HepG2 (cell line): ENCODE measurements around the gene SYCP2L.

ENCODE experiments used
- CC2D1A ChIP-seq: sonication (generic); formaldehyde crosslinking; IDR thresholded peaks from 2 replicates; pipeline ENCODE4 v1.8.1; 2023; ENCODE audit warnings: mild to moderate bottlenecking, missing genetic modification reagents
- CEBPZ ChIP-seq: IDR thresholded peaks from 2 replicates; pipeline ENCODE4 v1.6.1; 2012; ENCODE audit warnings: low read length, improper control_type of control experiment
- CTCF ChIP-seq: sonication (generic); formaldehyde crosslinking; IDR thresholded peaks from 2 replicates; pipeline ENCODE4 v1.5.0; 2020; ENCODE audit warnings: mild to moderate bottlenecking, missing genetic modification reagents, moderate library complexity
- MTA3 ChIP-seq: sonication (generic); formaldehyde crosslinking; IDR thresholded peaks from 2 replicates; pipeline ENCODE4 v1.4.0; 2020; ENCODE audit warnings: missing genetic modification reagents
- NBN ChIP-seq: fragments of 450-650 bp; conservative IDR thresholded peaks from 2 replicates; pipeline ENCODE4 v1.6.1; 2017
- PAF1 ChIP-seq: IDR thresholded peaks from 2 replicates; pipeline ENCODE4 v1.6.1; 2016; ENCODE audit warnings: missing genetic modification reagents, missing compliant biosample characterization
- PBX3 ChIP-seq: sonication (generic); formaldehyde crosslinking; IDR thresholded peaks from 2 replicates; pipeline ENCODE4 v1.8.1; 2023; ENCODE audit warnings: missing genetic modification reagents, inconsistent platforms, borderline replicate concordance
- REPIN1 ChIP-seq: sonication (generic); formaldehyde crosslinking; IDR thresholded peaks from 2 replicates; pipeline ENCODE4 v1.8.0; 2022; ENCODE audit warnings: missing genetic modification reagents, low read depth, mild to moderate bottlenecking, borderline replicate concordance
- SMC3 ChIP-seq: IDR thresholded peaks from 2 replicates; pipeline ENCODE4 v1.6.1; 2011; ENCODE audit warnings: low read length, improper control_type of control experiment
- ZNF253 ChIP-seq: sonication (generic); formaldehyde crosslinking; IDR thresholded peaks from 2 replicates; pipeline ENCODE4 v1.8.0; 2022; ENCODE audit warnings: mild to moderate bottlenecking, missing genetic modification reagents, borderline replicate concordance
- ZNF800 ChIP-seq: sonication (generic); formaldehyde crosslinking; IDR thresholded peaks from 2 replicates; pipeline ENCODE4 v1.4.0; 2020; ENCODE audit warnings: missing genetic modification reagents
- ZSCAN29 ChIP-seq: sonication (generic); formaldehyde crosslinking; conservative IDR thresholded peaks from 2 replicates; pipeline ENCODE4 v1.4.0; 2020; ENCODE audit warnings: mild to moderate bottlenecking, missing genetic modification reagents

GRCh38 chr6:10954590-10955010 is 67.7 kb downstream of the SYCP2L start:
- no peak for TF ChIP-seq ZSCAN29 (CRISPR knock-in tag)
- TF ChIP-seq MTA3 (CRISPR knock-in tag), result no peak
- TF ChIP-seq REPIN1, result peak; percentile 88; the same call in 1 of the 2 replicates
- TF ChIP-seq ZNF253 (CRISPR knock-in tag), result no peak
- peak; percentile 99 for TF ChIP-seq CTCF
- TF ChIP-seq CC2D1A, result no peak
- no peak for TF ChIP-seq CEBPZ
- TF ChIP-seq PBX3 (CRISPR knock-in tag), result no peak
- no peak for TF ChIP-seq NBN
- TF ChIP-seq SMC3, result peak; percentile 98
- TF ChIP-seq PAF1, result no peak
- TF ChIP-seq ZNF800, result no peak
